K562 (cell line): ENCODE measurements around the gene PLAAT3. TPM values are rescaled to one million over a fixed set of nuclear protein-coding genes. Genes with fewer than 3 reads are reported as not detected.

ENCODE experiments used
- CREBBP ChIP-seq: IDR thresholded peaks from one replicate; pipeline ENCODE4 v1.6.1; 2012; ENCODE audit warnings: low read depth, mild to moderate bottlenecking, control low read depth, inconsistent platforms, low read length
- HDAC1 ChIP-seq, 2 experiments: fragments of 450-650 bp; IDR thresholded peaks; 2 replicates each; pipeline ENCODE4 v1.6.1; 2016 to 2017; ENCODE audit warnings: inconsistent platforms in 1 of 2, mild to moderate bottlenecking in 1 of 2, moderate library complexity in 1 of 2
- KLF6 ChIP-seq: fragments of 250-450 bp; sonication (Bioruptor Pico); IDR thresholded peaks from 2 replicates; pipeline ENCODE4 v1.4.0; 2020; ENCODE audit warnings: mild to moderate bottlenecking, moderate library complexity, borderline replicate concordance
- SAFB ChIP-seq: fragments of 200-400 bp; formaldehyde crosslinking; IDR thresholded peaks from 2 replicates; pipeline ENCODE4 v1.6.1; 2017; ENCODE audit warnings: low read depth, low read length, borderline replicate concordance
- SLC30A9 ChIP-seq: fragments of 250-450 bp; sonication (Bioruptor Pico); IDR thresholded peaks from 2 replicates; pipeline ENCODE4 v1.8.0; 2022; ENCODE audit warnings: mild to moderate bottlenecking, moderate library complexity
- SMAD3 ChIP-seq: fragments of 450-650 bp; formaldehyde crosslinking; conservative IDR thresholded peaks from 2 replicates; pipeline ENCODE4 v1.4.0; 2020; ENCODE audit warnings: mild to moderate bottlenecking
- STAT5B ChIP-seq: fragments of 250-450 bp; sonication (Bioruptor Pico); IDR thresholded peaks from 2 replicates; pipeline ENCODE4 v1.8.0; 2021; ENCODE audit warnings: mild to moderate bottlenecking, inconsistent platforms
- ZFP36 ChIP-seq: fragments of 150-350 bp; IDR thresholded peaks from 2 replicates; pipeline ENCODE4 v1.6.1; 2018; ENCODE audit warnings: low read length, low read depth; ENCODE audit not compliant: partially characterized antibody
- ZNF133 ChIP-seq: fragments of 250-450 bp; sonication (Bioruptor Pico); IDR thresholded peaks from 2 replicates; pipeline ENCODE4 v1.4.0; 2020; ENCODE audit warnings: mild to moderate bottlenecking
- polyA plus RNA-seq, 8 experiments: library from polyadenylated mRNA; depleted of rRNA in 4 of 8; stranded (reverse) in 5 of 8; unstranded in 3 of 8; fragments of >200 nt; fragmentation: Nextera tagmentation in 2 of 8; fragmentation: Illumina TruSeq in 1 of 8; extraction: Ambion mirVana in 2 of 8; extraction: Trizol in 1 of 8; gene quantifications; 2 replicates each; pipeline versions ENCODE4 v1.2.1 to v1.2.3, GENCODE V29; 2011 to 2014; ENCODE audit warnings: inconsistent platforms in 1 of 8, missing spikeins in 1 of 8
- total RNA-seq, 7 experiments: library from RNA; depleted of rRNA in 6 of 7; stranded (reverse); fragments of >200 nt in 6 of 7; fragmentation: Illumina TruSeq in 2 of 7; extraction: Trizol in 2 of 7; gene quantifications; 2 replicates each; pipeline versions ENCODE4 v1.2.1 to v1.2.3, GENCODE V29; 2011 to 2021; ENCODE audit warnings: low replicate concordance in 1 of 7
- TF ChIP-seq, protein P1 (sequence below): sonication (generic); formaldehyde crosslinking; IDR thresholded peaks from 2 replicates; pipeline ENCODE4 v1.8.1; 2023; ENCODE audit warnings: mild to moderate bottlenecking, missing genetic modification reagents, moderate library complexity
- TF ChIP-seq, protein P2 (sequence below): fragments of 450-650 bp; IDR thresholded peaks from 2 replicates; pipeline ENCODE4 v1.6.1; 2016; ENCODE audit warnings: mild to moderate bottlenecking, moderate library complexity
- TF ChIP-seq, protein P3 (sequence below): sonication (generic); IDR thresholded peaks from 2 replicates; pipeline ENCODE4 v1.6.1; 2016
- TF ChIP-seq, protein P4 (sequence below), 2 experiments: fragments of 450-650 bp in 1 of 2; sonication (generic) in 1 of 2; formaldehyde crosslinking; conservative IDR thresholded peaks; 2 replicates each; pipeline versions ENCODE4 v1.4.0 to v1.8.1; 2020 to 2022; ENCODE audit warnings: mild to moderate bottlenecking in 1 of 2, missing genetic modification reagents in 1 of 2

The PLAAT3 gene
- total and polyA plus RNA-seq, 9 of the 15 experiments (the other 6 are each of a cell fraction or from before 2014, with no cell fraction given), result 0.80 to 2.7 (median 1.4) TPM

DNA sequence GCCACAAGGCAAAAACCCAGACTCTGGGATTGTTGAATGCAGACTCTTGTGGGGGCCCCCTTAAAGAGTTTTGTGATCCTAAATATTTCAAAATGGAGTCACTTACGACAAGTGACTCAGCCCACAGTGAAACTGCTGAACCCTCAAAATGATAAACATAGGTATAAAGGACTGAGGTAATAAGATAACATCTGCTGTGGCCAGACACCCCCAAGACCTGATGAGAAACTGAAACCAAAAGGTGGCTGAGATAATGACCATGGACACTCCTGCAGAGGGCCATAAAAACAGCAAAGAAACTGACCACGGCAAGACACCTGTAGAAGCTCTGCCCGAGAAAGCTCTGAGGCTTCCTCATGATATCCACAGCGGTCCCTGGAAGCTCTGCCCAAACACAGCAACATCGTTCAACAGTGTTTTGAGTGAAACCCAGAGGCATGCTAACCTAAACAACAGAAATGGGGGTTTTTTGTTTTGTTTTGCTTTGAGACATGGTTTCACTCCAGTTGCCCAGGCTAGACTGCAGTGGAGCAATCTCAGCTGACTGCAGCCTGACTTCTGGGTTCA, 79.3 kb downstream of the PLAAT3 start (continued):
- TF ChIP-seq SAFB, result no peak
- TF ChIP-seq SMAD3 (CRISPR knock-in tag), result peak; percentile 98
- TF ChIP-seq CREBBP, result no peak
- 0 out of 4 replicates have a peak, but pooled peaks of 1 of the 2 experiments have one; percentile 16 for TF ChIP-seq HDAC1 (IDR thresholded peaks at IDR 0.05)
- TF ChIP-seq STAT5B, result peak; percentile 90
- TF ChIP-seq ZNF133, result peak; percentile 94; the same call in 1 of the 2 replicates
- peak; percentile 79; the same call in 1 of the 2 replicates for TF ChIP-seq SLC30A9
- TF ChIP-seq, protein P1, sequence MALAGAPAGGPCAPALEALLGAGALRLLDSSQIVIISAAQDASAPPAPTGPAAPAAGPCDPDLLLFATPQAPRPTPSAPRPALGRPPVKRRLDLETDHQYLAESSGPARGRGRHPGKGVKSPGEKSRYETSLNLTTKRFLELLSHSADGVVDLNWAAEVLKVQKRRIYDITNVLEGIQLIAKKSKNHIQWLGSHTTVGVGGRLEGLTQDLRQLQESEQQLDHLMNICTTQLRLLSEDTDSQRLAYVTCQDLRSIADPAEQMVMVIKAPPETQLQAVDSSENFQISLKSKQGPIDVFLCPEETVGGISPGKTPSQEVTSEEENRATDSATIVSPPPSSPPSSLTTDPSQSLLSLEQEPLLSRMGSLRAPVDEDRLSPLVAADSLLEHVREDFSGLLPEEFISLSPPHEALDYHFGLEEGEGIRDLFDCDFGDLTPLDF (CRISPR knock-in tag), result no peak
- no peak for TF ChIP-seq ZFP36
- TF ChIP-seq, protein P2, sequence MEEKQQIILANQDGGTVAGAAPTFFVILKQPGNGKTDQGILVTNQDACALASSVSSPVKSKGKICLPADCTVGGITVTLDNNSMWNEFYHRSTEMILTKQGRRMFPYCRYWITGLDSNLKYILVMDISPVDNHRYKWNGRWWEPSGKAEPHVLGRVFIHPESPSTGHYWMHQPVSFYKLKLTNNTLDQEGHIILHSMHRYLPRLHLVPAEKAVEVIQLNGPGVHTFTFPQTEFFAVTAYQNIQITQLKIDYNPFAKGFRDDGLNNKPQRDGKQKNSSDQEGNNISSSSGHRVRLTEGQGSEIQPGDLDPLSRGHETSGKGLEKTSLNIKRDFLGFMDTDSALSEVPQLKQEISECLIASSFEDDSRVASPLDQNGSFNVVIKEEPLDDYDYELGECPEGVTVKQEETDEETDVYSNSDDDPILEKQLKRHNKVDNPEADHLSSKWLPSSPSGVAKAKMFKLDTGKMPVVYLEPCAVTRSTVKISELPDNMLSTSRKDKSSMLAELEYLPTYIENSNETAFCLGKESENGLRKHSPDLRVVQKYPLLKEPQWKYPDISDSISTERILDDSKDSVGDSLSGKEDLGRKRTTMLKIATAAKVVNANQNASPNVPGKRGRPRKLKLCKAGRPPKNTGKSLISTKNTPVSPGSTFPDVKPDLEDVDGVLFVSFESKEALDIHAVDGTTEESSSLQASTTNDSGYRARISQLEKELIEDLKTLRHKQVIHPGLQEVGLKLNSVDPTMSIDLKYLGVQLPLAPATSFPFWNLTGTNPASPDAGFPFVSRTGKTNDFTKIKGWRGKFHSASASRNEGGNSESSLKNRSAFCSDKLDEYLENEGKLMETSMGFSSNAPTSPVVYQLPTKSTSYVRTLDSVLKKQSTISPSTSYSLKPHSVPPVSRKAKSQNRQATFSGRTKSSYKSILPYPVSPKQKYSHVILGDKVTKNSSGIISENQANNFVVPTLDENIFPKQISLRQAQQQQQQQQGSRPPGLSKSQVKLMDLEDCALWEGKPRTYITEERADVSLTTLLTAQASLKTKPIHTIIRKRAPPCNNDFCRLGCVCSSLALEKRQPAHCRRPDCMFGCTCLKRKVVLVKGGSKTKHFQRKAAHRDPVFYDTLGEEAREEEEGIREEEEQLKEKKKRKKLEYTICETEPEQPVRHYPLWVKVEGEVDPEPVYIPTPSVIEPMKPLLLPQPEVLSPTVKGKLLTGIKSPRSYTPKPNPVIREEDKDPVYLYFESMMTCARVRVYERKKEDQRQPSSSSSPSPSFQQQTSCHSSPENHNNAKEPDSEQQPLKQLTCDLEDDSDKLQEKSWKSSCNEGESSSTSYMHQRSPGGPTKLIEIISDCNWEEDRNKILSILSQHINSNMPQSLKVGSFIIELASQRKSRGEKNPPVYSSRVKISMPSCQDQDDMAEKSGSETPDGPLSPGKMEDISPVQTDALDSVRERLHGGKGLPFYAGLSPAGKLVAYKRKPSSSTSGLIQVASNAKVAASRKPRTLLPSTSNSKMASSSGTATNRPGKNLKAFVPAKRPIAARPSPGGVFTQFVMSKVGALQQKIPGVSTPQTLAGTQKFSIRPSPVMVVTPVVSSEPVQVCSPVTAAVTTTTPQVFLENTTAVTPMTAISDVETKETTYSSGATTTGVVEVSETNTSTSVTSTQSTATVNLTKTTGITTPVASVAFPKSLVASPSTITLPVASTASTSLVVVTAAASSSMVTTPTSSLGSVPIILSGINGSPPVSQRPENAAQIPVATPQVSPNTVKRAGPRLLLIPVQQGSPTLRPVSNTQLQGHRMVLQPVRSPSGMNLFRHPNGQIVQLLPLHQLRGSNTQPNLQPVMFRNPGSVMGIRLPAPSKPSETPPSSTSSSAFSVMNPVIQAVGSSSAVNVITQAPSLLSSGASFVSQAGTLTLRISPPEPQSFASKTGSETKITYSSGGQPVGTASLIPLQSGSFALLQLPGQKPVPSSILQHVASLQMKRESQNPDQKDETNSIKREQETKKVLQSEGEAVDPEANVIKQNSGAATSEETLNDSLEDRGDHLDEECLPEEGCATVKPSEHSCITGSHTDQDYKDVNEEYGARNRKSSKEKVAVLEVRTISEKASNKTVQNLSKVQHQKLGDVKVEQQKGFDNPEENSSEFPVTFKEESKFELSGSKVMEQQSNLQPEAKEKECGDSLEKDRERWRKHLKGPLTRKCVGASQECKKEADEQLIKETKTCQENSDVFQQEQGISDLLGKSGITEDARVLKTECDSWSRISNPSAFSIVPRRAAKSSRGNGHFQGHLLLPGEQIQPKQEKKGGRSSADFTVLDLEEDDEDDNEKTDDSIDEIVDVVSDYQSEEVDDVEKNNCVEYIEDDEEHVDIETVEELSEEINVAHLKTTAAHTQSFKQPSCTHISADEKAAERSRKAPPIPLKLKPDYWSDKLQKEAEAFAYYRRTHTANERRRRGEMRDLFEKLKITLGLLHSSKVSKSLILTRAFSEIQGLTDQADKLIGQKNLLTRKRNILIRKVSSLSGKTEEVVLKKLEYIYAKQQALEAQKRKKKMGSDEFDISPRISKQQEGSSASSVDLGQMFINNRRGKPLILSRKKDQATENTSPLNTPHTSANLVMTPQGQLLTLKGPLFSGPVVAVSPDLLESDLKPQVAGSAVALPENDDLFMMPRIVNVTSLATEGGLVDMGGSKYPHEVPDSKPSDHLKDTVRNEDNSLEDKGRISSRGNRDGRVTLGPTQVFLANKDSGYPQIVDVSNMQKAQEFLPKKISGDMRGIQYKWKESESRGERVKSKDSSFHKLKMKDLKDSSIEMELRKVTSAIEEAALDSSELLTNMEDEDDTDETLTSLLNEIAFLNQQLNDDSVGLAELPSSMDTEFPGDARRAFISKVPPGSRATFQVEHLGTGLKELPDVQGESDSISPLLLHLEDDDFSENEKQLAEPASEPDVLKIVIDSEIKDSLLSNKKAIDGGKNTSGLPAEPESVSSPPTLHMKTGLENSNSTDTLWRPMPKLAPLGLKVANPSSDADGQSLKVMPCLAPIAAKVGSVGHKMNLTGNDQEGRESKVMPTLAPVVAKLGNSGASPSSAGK, result no peak
- TF ChIP-seq, protein P3, sequence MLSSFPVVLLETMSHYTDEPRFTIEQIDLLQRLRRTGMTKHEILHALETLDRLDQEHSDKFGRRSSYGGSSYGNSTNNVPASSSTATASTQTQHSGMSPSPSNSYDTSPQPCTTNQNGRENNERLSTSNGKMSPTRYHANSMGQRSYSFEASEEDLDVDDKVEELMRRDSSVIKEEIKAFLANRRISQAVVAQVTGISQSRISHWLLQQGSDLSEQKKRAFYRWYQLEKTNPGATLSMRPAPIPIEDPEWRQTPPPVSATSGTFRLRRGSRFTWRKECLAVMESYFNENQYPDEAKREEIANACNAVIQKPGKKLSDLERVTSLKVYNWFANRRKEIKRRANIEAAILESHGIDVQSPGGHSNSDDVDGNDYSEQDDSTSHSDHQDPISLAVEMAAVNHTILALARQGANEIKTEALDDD, result no peak
- peak; percentile 99 for TF ChIP-seq KLF6 (CRISPR knock-in tag)
- TF ChIP-seq, protein P4, sequence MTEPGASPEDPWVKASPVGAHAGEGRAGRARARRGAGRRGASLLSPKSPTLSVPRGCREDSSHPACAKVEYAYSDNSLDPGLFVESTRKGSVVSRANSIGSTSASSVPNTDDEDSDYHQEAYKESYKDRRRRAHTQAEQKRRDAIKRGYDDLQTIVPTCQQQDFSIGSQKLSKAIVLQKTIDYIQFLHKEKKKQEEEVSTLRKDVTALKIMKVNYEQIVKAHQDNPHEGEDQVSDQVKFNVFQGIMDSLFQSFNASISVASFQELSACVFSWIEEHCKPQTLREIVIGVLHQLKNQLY (CRISPR knock-in tag; conservative IDR thresholded peaks at IDR 0.05), result no peak
